ENCODE measurements around the gene ECEL1. TPM values are rescaled to one million over a fixed set of nuclear protein-coding genes. Genes with fewer than 3 reads are reported as not detected.

ECEL1 gene
- total RNA-seq, 2 donors from 2014 or later = not detected

DNA sequence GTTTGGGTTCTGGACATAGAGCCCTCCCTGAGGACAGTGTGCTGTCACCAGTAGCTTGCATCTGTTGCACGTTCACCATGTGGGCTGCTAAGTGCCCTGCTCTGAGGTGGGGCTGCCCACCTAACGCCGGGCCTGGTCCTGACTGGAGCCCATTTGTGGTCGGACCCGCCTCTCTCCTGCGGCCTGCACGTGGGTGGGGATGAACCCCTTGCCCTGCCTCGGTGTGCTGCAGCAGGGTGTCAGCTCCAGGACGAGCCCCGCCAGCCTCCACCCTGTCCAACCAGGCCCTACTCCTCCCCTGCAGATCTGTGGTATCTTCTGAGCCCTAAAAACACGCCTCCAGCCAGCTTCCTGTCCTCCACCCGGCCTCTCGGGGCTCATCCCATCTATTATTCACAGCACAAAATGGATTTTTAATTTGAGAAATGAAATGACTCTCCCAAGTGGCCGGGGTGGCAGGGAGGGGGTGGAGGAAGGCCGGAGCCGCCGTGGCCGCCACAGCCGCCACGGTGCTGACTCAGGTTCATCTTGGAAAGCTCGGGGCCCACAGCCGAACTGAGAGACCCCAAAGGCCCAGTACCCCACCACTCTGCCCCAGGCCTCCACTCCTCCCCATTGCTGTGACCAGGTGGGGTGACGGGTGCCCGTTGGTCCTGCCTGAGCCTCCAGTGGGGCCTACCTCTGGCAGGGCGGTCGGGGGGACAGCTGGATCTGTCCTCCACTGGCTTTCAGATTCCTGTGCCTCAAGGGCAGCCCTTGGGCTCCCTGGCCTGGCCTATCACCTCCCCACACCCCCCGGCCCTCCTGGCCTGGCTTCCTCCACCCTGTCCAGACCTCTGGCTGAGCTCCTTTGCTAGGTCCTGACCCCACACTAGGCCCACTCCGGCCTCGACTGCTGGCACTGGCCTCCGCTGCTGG lies 2.8 kb upstream of the ECEL1 start:
- peak overlapping the region; percentile 53 for H3K4me3 Mint-ChIP-seq
- no peak overlapping the region for H3K27ac Mint-ChIP-seq
- H3K9me3 ChIP-seq (ENCODE audit: control insufficient read depth, low read length, poor library complexity, severe bottlenecking) = no peaks in the 10 kb centered on the region
- peaks cover 7% of the 10 kb centered on the region for H3K4me1 Mint-ChIP-seq
- H3K27me3 Mint-ChIP-seq = peaks cover 49% of the 10 kb centered on the region
- peaks cover 6% of the 10 kb centered on the region for H3K36me3 Mint-ChIP-seq (ENCODE audit: low read depth)
- DNase-seq = peak in 1 of 3 donors; percentile 10
- ATAC-seq = no peak

- DNase-seq (peak in 1 of 3 donors; percentile 4), ATAC-seq (no peak)
- Mint-ChIP-seq H3K4me1 (peaks cover 9% of the 10 kb centered on the region), H3K27me3 (peaks cover 57% of the 10 kb centered on the region), H3K27ac (no peak overlapping the region), H3K4me3 (no peak overlapping the region), H3K36me3 (ENCODE audit: low read depth) (peaks cover 6% of the 10 kb centered on the region)
- H3K9me3 ChIP-seq (ENCODE audit: control insufficient read depth, low read length, poor library complexity, severe bottlenecking) = no peaks in the 10 kb centered on the region
These were observed 2.0 kb upstream of the ECEL1 start for GRCh38 chr2:232489516-232490220.

- Mint-ChIP-seq H3K4me1 (peaks cover 9% of the 10 kb centered on the region), H3K4me3 (peak overlapping the region; percentile 83), H3K27ac (no peak overlapping the region), H3K36me3 (ENCODE audit: low read depth) (peaks cover 6% of the 10 kb centered on the region), H3K27me3 (peaks cover 66% of the 10 kb centered on the region)
- no peak for ATAC-seq
- no peak for DNase-seq
- H3K9me3 ChIP-seq (ENCODE audit: control insufficient read depth, low read length, poor library complexity, severe bottlenecking) = no peaks in the 10 kb centered on the region
These were observed 1.2 kb upstream of the ECEL1 start for GRCh38 chr2:232488721-232489300.

- H3K27me3 Mint-ChIP-seq = peaks cover 65% of the 10 kb centered on the region
These were observed 570 bp upstream of the ECEL1 start for GRCh38 chr2:232488097-232488711.

GRCh38 chr2:232486558-232487384 lies 863 bp downstream of the ECEL1 start:
- H3K9me3 ChIP-seq (ENCODE audit: control insufficient read depth, low read length, poor library complexity, severe bottlenecking) = no peaks in the 10 kb centered on the region
- Mint-ChIP-seq H3K36me3 (ENCODE audit: low read depth) (peaks cover 6% of the 10 kb centered on the region), H3K4me1 (peaks cover 6% of the 10 kb centered on the region), H3K27me3 (peaks cover 57% of the 10 kb centered on the region), H3K4me3 (no peak overlapping the region), H3K27ac (no peak overlapping the region)
- peak in 1 of 3 donors; percentile 2 for DNase-seq
- no peak for ATAC-seq

More at GRCh38 chr2:232488097-232488711, 570 bp upstream of the ECEL1 start:
- ATAC-seq = no peak
- Mint-ChIP-seq H3K27ac (no peak overlapping the region), H3K36me3 (ENCODE audit: low read depth) (peaks cover 6% of the 10 kb centered on the region), H3K4me3 (peak overlapping the region; percentile 83), H3K4me1 (peaks cover 9% of the 10 kb centered on the region)
- DNase-seq = peak in 1 of 3 donors; percentile 6
- no peaks in the 10 kb centered on the region for H3K9me3 ChIP-seq (ENCODE audit: control insufficient read depth, low read length, poor library complexity, severe bottlenecking)

DNA sequence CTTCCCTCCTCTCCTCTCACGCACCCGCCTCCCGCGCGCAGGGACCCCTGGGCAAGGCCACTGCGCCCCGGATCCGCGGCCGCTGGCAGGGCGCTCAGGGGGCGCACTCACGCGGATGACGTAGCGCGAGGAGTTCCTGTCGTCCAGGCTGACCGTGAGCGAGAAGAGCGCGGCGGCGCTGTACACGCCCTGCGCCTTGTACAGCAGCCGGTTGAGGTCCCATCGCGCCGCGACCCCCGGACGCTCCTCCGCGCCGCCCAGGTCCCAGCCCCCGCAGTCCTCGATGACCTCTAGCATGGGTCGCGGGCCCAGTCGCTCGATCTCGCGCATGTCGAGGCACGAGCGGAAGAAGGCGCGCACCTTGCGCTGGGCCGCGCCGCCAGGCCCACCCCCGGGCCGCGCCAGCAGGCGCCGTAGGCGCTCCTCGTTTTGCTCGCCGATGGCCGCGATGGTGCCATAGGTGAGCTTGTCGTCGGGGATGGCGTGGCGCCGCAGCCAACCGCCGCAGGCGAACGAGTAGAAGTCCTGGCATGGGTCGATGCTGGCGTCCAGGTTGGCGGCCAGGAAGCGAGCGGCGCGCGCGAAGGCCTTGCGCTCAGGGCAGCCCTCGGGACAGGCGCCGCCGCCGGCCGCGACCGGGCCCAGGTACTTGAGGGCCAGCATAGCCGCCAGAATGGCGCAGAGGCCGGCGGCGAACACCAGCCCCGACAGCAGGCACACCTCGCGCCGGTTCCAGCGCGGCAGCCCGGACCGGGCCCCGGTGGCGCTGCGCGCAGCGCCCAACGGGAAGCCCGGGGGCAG lies 1.7 kb downstream of the ECEL1 start:
- Mint-ChIP-seq H3K36me3 (ENCODE audit: low read depth) (peaks cover 4% of the 10 kb centered on the region), H3K4me3 (no peak overlapping the region), H3K27ac (no peak overlapping the region), H3K27me3 (peaks cover 55% of the 10 kb centered on the region), H3K4me1 (peaks cover 6% of the 10 kb centered on the region)
- ATAC-seq = no peak
- no peak for DNase-seq
- H3K9me3 ChIP-seq (ENCODE audit: control insufficient read depth, low read length, poor library complexity, severe bottlenecking) = no peaks in the 10 kb centered on the region

GRCh38 chr2:232485348-232485756 lies 2.3 kb downstream of the ECEL1 start:
- ATAC-seq (no peak), DNase-seq (no peak)
- Mint-ChIP-seq H3K36me3 (ENCODE audit: low read depth) (peaks cover 4% of the 10 kb centered on the region), H3K27ac (no peak overlapping the region), H3K4me3 (peak overlapping the region; percentile 78), H3K4me1 (peaks cover 6% of the 10 kb centered on the region), H3K27me3 (peaks cover 56% of the 10 kb centered on the region)
- no peaks in the 10 kb centered on the region for H3K9me3 ChIP-seq (ENCODE audit: control insufficient read depth, low read length, poor library complexity, severe bottlenecking)

DNA sequence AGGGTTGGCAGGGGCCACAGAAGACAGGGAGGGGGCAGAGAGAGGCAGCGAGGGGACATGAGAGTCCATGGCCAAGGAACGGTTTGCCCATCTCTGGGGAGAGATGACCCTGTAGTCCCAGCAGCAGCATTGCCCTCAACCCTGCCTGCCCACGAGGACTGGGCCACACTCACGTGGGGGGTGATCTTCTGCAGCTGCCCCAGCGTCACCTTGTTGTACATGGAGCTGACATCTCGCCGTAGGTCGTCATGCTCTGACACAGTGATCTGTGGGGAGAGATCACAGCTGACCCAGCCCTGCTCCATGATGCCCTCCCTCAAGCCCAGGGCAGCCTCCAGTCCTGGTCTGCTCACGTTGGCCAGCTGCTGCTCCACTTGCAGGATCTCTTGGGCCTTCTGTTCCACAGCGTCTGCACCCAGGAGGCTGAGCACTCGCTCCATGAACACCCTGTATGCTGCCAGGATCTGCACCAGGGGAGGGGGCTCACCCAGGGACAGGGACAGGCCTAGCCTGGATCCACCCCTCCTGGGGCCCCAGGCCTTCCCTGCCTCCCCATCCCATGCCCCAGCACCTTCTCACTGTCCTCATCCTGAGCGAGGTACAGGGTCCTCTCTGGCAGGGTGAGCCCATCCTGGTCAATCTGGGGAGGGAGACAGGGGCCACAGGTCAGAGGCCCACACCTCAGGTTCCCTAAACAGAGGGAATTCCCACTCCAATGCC lies 2.8 kb downstream of the ECEL1 start:
- H3K9me3 ChIP-seq (ENCODE audit: control insufficient read depth, low read length, poor library complexity, severe bottlenecking) = no peaks in the 10 kb centered on the region
- ATAC-seq (no peak), DNase-seq (peak in 1 of 3 donors; percentile 2)
- H3K36me3 Mint-ChIP-seq (ENCODE audit: low read depth) = peaks cover 4% of the 10 kb centered on the region
- H3K4me3 Mint-ChIP-seq = peak overlapping the region; percentile 78
- H3K4me1 Mint-ChIP-seq = peaks cover 6% of the 10 kb centered on the region
- H3K27me3 Mint-ChIP-seq = peaks cover 50% of the 10 kb centered on the region
- no peak overlapping the region for H3K27ac Mint-ChIP-seq

GRCh38 chr2:232483923-232484627 lies 3.6 kb downstream of the ECEL1 start:
- peak in 1 of 3 donors; percentile 8 for DNase-seq
- ATAC-seq = no peak
- peaks cover 2% of the 10 kb centered on the region for H3K36me3 Mint-ChIP-seq (ENCODE audit: low read depth)
- H3K27me3 Mint-ChIP-seq = peaks cover 49% of the 10 kb centered on the region
- H3K4me1 Mint-ChIP-seq = peaks cover 8% of the 10 kb centered on the region
- H3K27ac Mint-ChIP-seq = no peak overlapping the region
- no peak overlapping the region for H3K4me3 Mint-ChIP-seq
- no peaks in the 10 kb centered on the region for H3K9me3 ChIP-seq (ENCODE audit: control insufficient read depth, low read length, poor library complexity, severe bottlenecking)

GRCh38 chr2:232483311-232483922 lies 4.2 kb downstream of the ECEL1 start:
- no peak overlapping the region for H3K27ac Mint-ChIP-seq
- no peaks in the 10 kb centered on the region for H3K9me3 ChIP-seq (ENCODE audit: control insufficient read depth, low read length, poor library complexity, severe bottlenecking)
- peaks cover 4% of the 10 kb centered on the region for H3K4me1 Mint-ChIP-seq
- DNase-seq = peak in 1 of 3 donors; percentile 2
- peaks cover 43% of the 10 kb centered on the region for H3K27me3 Mint-ChIP-seq
- H3K4me3 Mint-ChIP-seq = no peak overlapping the region
- ATAC-seq = no peak
- no peaks in the 10 kb centered on the region for H3K36me3 Mint-ChIP-seq (ENCODE audit: low read depth)
